ENCODE results near the gene STX7.

DNA sequence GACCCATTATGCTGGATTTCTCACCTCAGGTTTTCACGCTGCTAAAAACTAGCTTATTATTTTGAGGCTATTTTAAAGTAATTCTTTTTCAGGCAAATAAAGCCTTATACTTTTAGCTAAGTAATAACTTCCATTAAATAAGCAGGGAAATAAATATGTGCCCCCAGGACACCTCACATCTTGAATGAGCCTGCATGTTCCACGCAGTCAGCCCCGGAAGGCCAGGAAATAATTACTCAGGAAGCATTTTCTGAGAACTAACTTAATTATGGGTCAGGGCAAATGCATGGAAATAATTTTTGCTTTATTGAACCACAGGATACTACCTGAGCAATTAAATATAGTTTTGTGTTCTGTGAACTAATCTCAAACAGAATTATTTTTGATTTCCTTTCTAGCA, 41.1 kb downstream of the STX7 start:
- TF ChIP-seq, protein P1, sequence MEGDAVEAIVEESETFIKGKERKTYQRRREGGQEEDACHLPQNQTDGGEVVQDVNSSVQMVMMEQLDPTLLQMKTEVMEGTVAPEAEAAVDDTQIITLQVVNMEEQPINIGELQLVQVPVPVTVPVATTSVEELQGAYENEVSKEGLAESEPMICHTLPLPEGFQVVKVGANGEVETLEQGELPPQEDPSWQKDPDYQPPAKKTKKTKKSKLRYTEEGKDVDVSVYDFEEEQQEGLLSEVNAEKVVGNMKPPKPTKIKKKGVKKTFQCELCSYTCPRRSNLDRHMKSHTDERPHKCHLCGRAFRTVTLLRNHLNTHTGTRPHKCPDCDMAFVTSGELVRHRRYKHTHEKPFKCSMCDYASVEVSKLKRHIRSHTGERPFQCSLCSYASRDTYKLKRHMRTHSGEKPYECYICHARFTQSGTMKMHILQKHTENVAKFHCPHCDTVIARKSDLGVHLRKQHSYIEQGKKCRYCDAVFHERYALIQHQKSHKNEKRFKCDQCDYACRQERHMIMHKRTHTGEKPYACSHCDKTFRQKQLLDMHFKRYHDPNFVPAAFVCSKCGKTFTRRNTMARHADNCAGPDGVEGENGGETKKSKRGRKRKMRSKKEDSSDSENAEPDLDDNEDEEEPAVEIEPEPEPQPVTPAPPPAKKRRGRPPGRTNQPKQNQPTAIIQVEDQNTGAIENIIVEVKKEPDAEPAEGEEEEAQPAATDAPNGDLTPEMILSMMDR (conservative IDR thresholded peaks at IDR 0.05 in 1 of 2, IDR thresholded peaks at IDR 0.05 in 1 of 2; ENCODE audit: extremely low read depth in 1 of 2, insufficient read depth in 1 of 2, low read depth in 1 of 2, low read length in 2 of 2), result no peak
- no peak for TF ChIP-seq EZH2 (IDR thresholded peaks at IDR 0.05; ENCODE audit: borderline replicate concordance, low read length)
